Gastrocnemius medialis (tissue), 4 donors: ENCODE results near the gene MYH9. TPM values are rescaled to one million over a fixed set of nuclear protein-coding genes. Genes with fewer than 3 reads are reported as not detected.

Experiments used
- ATAC-seq, 2 donors: fragments of 150-250 bp; one replicate each; pipeline ENCODE4 v1.9.1; 2016
- DNase-seq, 2 donors: peaks; one replicate each; pipeline ENCODE4 v3.0.0-alpha.2; 2019
- H3K27ac ChIP-seq, 4 donors: fragments of 200-600 bp; sonication (generic); 1 replicate in 1 of 4; 2 replicates in 3 of 4; pipeline ENCODE4 v1.5.1; 2016 to 2018; ENCODE audit warnings: mild to moderate bottlenecking in 2 of 4, moderate library complexity in 1 of 4
- H3K27me3 ChIP-seq, 3 donors: fragments of 200-600 bp; sonication (generic) in 2 of 3; 1 replicate in 1 of 3; 2 replicates in 2 of 3; pipeline versions ENCODE4 v1.5.1 to v1.6.0; 2016 to 2019; ENCODE audit warnings: mild to moderate bottlenecking in 1 of 3, moderate library complexity in 1 of 3
- H3K36me3 ChIP-seq, 2 donors: fragments of 200-600 bp; sonication (generic) in 1 of 2; one replicate each; pipeline ENCODE4 v1.5.1; 2017 to 2018
- H3K4me1 ChIP-seq, 2 donors: fragments of 200-600 bp; sonication (generic) in 1 of 2; one replicate each; pipeline ENCODE4 v1.5.1; 2016 to 2017; ENCODE audit warnings: mild to moderate bottlenecking in 2 of 2
- H3K4me3 ChIP-seq, 4 donors: fragments of 200-600 bp; sonication (generic) in 3 of 4; 1 replicate in 1 of 4; 2 replicates in 3 of 4; pipeline ENCODE4 v1.5.1; 2016 to 2019; ENCODE audit warnings: mild to moderate bottlenecking in 2 of 4
- H3K9me3 ChIP-seq, 3 donors: fragments of 200-600 bp; sonication (generic) in 2 of 3; 1 replicate in 1 of 3; 2 replicates in 2 of 3; pipeline ENCODE4 v1.5.1; 2016 to 2019
- CTCF ChIP-seq, 5 experiments: fragments of 450-650 bp in 3 of 5; fragments of 200-600 bp in 2 of 5; sonication (generic) in 2 of 5; IDR thresholded peaks in 4 of 5; conservative IDR thresholded peaks in 1 of 5; 1 replicate in 4 of 5; 2 replicates in 1 of 5; pipeline ENCODE4 v1.5.1; 2016 to 2019; ENCODE audit warnings: antibody characterized with exemption in 5 of 5, mild to moderate bottlenecking in 3 of 5, moderate library complexity in 3 of 5
- POLR2A ChIP-seq, 2 donors: fragments of 450-650 bp; IDR thresholded peaks; one replicate each; pipeline ENCODE4 v1.6.1; 2017; ENCODE audit warnings: antibody characterized with exemption in 2 of 2, mild to moderate bottlenecking in 2 of 2, moderate library complexity in 2 of 2
- in situ Hi-C, 4 donors: fragments of 200-750 bp; cut with MboI; loops; one replicate each; pipeline versions ENCODE4 v1.15.0 to v1.8.0; 2017; ENCODE audit warnings: low sequenced_read_pairs in 4 of 4
- intact Hi-C: fragments of 100-400 bp; cut with DNase I; formaldehyde crosslinking; loops from one replicate; pipeline ENCODE4 v1.15.1; 2023; ENCODE audit warnings: low total_unique reads
- total RNA-seq, 4 donors: library from RNA; depleted of rRNA; stranded (reverse); fragments of >200 nt; gene quantifications; one replicate each; pipeline versions ENCODE4 v1.1.0 to v1.2.3, GENCODE V29; 2016

The MYH9 gene
- total RNA-seq, 4 donors from 2014 or later = 38.9 to 115 (median 104) TPM

- H3K4me1 ChIP-seq = peaks cover under 1 to 5% of the 10 kb centered on the region in 2 donors
- intact Hi-C loops (no loop called here), in situ Hi-C loops (no loop called here)
- no peaks in the 10 kb centered on the region for H3K27me3 ChIP-seq
- no peak overlapping the region for H3K4me3 ChIP-seq
- ATAC-seq = no peak
- H3K9me3 ChIP-seq = no peaks in the 10 kb centered on the region
- no peaks in the 10 kb centered on the region for H3K36me3 ChIP-seq
- peak overlapping the region; percentile 33 to 55 (median 50) for H3K27ac ChIP-seq
- TF ChIP-seq POLR2A (IDR thresholded peaks at IDR 0.05) = no peak
- TF ChIP-seq CTCF (IDR thresholded peaks at IDR 0.05 in 4 of 5, conservative IDR thresholded peaks at IDR 0.05 in 1 of 5) = no peak
- DNase-seq = no peak
Measured at GRCh38 chr22:36259615-36260300, 128.0 kb downstream of the MYH9 start.

- DNase-seq (no peak), ATAC-seq (no peak)
- intact Hi-C loops = no loop called here
- in situ Hi-C loops = no loop called here
- TF ChIP-seq POLR2A (IDR thresholded peaks at IDR 0.05) (no peak), CTCF (IDR thresholded peaks at IDR 0.05 in 4 of 5, conservative IDR thresholded peaks at IDR 0.05 in 1 of 5) (no peak)
- Histone ChIP-seq H3K36me3 (no peaks in the 10 kb centered on the region), H3K4me3 (no peak overlapping the region), H3K27me3 (no peaks in the 10 kb centered on the region), H3K9me3 (no peaks in the 10 kb centered on the region), H3K27ac (peak overlapping the region; percentile 33 to 55 (median 50)), H3K4me1 (peaks cover 5 to 9% of the 10 kb centered on the region in 2 donors)
Measured at GRCh38 chr22:36258701-36259614, 128.8 kb downstream of the MYH9 start.

GRCh38 chr22:36257948-36258670 lies 129.7 kb downstream of the MYH9 start:
- in situ Hi-C loops (no loop called here), intact Hi-C loops (no loop called here)
- no peak for DNase-seq
- H3K27ac ChIP-seq = peak overlapping the region; percentile 13 to 55 (median 50)
- H3K4me1 ChIP-seq = peaks cover 5 to 9% of the 10 kb centered on the region in 2 donors
- H3K4me3 ChIP-seq = no peak overlapping the region
- TF ChIP-seq POLR2A (IDR thresholded peaks at IDR 0.05) (no peak), CTCF (IDR thresholded peaks at IDR 0.05 in 4 of 5, conservative IDR thresholded peaks at IDR 0.05 in 1 of 5) (no peak)
- H3K27me3 ChIP-seq = no peaks in the 10 kb centered on the region
- ATAC-seq = no peak
- no peaks in the 10 kb centered on the region for H3K9me3 ChIP-seq
- no peaks in the 10 kb centered on the region for H3K36me3 ChIP-seq

- ATAC-seq = no peak
- no peaks in the 10 kb centered on the region for H3K36me3 ChIP-seq
- H3K27me3 ChIP-seq = no peaks in the 10 kb centered on the region
- no peak overlapping the region for H3K4me3 ChIP-seq
- in situ Hi-C loops (no loop called here), intact Hi-C loops (no loop called here)
- no peak for DNase-seq
- TF ChIP-seq POLR2A (IDR thresholded peaks at IDR 0.05) (no peak), CTCF (IDR thresholded peaks at IDR 0.05 in 4 of 5, conservative IDR thresholded peaks at IDR 0.05 in 1 of 5) (no peak)
- no peaks in the 10 kb centered on the region for H3K9me3 ChIP-seq
- H3K27ac ChIP-seq = peak overlapping the region in 1 of 4 donors; percentile 12
- H3K4me1 ChIP-seq = peaks cover 5 to 9% of the 10 kb centered on the region in 2 donors
Measured at GRCh38 chr22:36257308-36257707, 130.5 kb downstream of the MYH9 start.
